OCI-LY3 (cell line): ENCODE data around the gene IL18RAP.

Source experiments
- CTCF ChIP-seq: fragments of 200-600, 300-600 bp; sonication (generic); IDR thresholded peaks from 2 replicates; pipeline ENCODE4 v1.5.1; 2014; ENCODE audit warnings: antibody characterized with exemption, low read length, low read depth
- EZH2phosphoT487 ChIP-seq: fragments of 200-600 bp; shearing (Covaris generic); IDR thresholded peaks from 2 replicates; pipeline ENCODE4 v1.6.1; 2018; ENCODE audit warnings: antibody characterized with exemption, mixed run types, low read depth

DNA sequence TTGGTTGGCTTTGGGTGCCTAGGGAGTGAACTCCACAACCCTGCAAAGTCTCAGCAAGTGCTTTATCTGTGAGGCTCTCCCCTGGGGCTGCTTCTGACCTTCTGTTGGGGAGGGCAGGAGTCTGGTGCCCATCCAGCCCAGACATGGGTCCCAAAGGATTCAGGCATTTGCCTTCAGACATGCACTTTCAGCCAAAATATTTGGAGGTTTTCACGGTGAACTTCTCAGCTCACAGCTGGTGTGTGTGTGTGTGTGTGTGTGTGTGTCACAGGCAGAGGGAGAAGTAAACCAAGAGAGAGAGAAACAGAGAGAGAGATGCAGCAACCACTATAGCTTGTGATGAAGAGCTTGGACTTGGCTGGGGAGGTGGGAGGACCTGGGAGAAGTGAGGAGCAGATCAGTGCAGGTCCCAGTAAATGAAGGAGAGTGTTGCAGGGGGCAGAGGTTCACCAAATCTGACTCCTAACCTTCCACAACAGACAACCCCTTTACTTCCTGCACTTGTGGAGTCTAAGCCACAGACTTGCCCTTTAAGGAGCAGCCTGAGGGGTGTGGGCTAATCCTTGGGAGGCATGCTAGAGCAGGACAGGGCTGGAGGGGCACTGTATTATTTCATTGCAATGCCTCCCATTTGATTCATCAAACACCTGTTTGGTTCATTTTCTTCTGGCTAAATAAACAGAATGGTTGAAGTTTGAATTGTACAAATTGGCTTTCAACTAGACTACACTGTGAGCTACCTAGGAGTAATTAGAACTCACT, 64.2 kb downstream of the IL18RAP start:
- TF ChIP-seq CTCF (no peak), EZH2phosphoT487 (no peak)
